ENCODE measurements around the gene EME1. TPM values are rescaled to one million over a fixed set of nuclear protein-coding genes. Genes with fewer than 3 reads are reported as not detected.

Gene EME1
- total RNA-seq, 3 donors from 2014 or later, result 0.76 to 4.0 (median 1.8) TPM

DNA sequence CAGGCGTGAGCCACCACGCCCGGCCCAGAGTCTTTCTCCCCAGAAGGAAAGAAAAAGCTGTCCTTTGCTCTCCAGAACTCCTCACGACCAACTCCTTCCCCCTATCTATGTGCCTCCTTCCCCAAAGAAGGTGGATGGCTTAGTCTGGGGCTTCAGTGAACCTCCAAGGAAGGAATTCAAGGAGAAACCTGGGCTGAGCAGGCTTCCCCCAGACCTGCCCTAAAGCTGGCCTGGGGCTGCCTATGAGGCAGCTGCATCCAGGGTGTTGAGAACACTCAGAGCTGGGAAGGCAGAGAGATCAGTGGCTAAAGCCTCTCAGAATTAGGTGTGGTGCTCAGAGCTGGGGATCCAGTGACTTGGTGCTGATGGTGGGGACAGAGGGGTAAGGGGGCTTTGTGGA is 56.8 kb downstream of the EME1 start:
- TF ChIP-seq, protein P1, sequence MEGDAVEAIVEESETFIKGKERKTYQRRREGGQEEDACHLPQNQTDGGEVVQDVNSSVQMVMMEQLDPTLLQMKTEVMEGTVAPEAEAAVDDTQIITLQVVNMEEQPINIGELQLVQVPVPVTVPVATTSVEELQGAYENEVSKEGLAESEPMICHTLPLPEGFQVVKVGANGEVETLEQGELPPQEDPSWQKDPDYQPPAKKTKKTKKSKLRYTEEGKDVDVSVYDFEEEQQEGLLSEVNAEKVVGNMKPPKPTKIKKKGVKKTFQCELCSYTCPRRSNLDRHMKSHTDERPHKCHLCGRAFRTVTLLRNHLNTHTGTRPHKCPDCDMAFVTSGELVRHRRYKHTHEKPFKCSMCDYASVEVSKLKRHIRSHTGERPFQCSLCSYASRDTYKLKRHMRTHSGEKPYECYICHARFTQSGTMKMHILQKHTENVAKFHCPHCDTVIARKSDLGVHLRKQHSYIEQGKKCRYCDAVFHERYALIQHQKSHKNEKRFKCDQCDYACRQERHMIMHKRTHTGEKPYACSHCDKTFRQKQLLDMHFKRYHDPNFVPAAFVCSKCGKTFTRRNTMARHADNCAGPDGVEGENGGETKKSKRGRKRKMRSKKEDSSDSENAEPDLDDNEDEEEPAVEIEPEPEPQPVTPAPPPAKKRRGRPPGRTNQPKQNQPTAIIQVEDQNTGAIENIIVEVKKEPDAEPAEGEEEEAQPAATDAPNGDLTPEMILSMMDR (IDR thresholded peaks at IDR 0.05), result no peak

More for the DNA sequence above, 56.8 kb downstream of the EME1 start:
- Histone ChIP-seq H3K36me3 (ENCODE audit: low read depth) (no peaks in the 10 kb centered on the region), H3K4me1 (ENCODE audit: low read depth) (peaks cover 30% of the 10 kb centered on the region), H3K4me3 (no peak overlapping the region), H3K9me3 (no peaks in the 10 kb centered on the region)
- no peak for DNase-seq
- intact Hi-C loops (cut with DNase I, micrococcal nuclease), result no loop called here
- ATAC-seq, result no peak

Other genes starting within 250 kb of the EME1 start
- gene SAMD14, start 243.1 kb upstream of the EME1 start, total RNA-seq, result 1 to 10 TPM in 2 of 3 donors, under 1 TPM in 1; 0.52 to 2.6 (median 1.2) TPM
- 10 to 100 TPM; 27.3 to 47.5 (median 33.1) TPM for gene PPP1R9B, start 222.6 kb upstream of the EME1 start, total RNA-seq
- gene SGCA, start 207.2 kb upstream of the EME1 start, total RNA-seq, result 10 to 100 TPM in 1 of 3 donors, 1 to 10 TPM in 1, under 1 TPM in 1; 0.64 to 30.7 (median 6.8) TPM
- gene COL1A1, start 171.6 kb upstream of the EME1 start, total RNA-seq, result 100 to 1,000 TPM in 2 of 3 donors, 10 to 100 TPM in 1; 53.0 to 248 (median 160) TPM
- 1 to 10 TPM; 1.3 to 2.8 (median 2.6) TPM for gene TMEM92, start 98.8 kb upstream of the EME1 start, total RNA-seq
- gene XYLT2, start 27.1 kb upstream of the EME1 start, total RNA-seq, result 10 to 100 TPM; 14.7 to 20.0 (median 18.4) TPM
- gene MRPL27, start within 50 bp of the EME1 start, total RNA-seq, result 10 to 100 TPM; 63.7 to 90.3 (median 80.2) TPM
- gene LRRC59, start 24.3 kb downstream of the EME1 start, total RNA-seq, result 100 to 1,000 TPM in 2 of 3 donors, 10 to 100 TPM in 1; 76.8 to 143 (median 109) TPM
- 100 to 1,000 TPM in 1 of 3 donors, 10 to 100 TPM in 2; 79.7 to 246 (median 99.4) TPM for gene ACSF2, start 53.0 kb downstream of the EME1 start, total RNA-seq
- 10 to 100 TPM in 1 of 3 donors, 1 to 10 TPM in 2; 4.6 to 15.3 (median 5.8) TPM for gene CHAD, start 95.7 kb downstream of the EME1 start, total RNA-seq
- gene RSAD1, start 105.6 kb downstream of the EME1 start, total RNA-seq, result 10 to 100 TPM; 35.9 to 38.2 (median 37.7) TPM
- gene MYCBPAP, start 135.2 kb downstream of the EME1 start, total RNA-seq, result 1 to 10 TPM; 1.6 to 3.4 (median 2.4) TPM
- gene EPN3, start 159.5 kb downstream of the EME1 start, total RNA-seq, result 10 to 100 TPM; 16.2 to 40.0 (median 27.4) TPM
- gene SPATA20, start 173.9 kb downstream of the EME1 start, total RNA-seq, result 10 to 100 TPM; 54.3 to 95.3 (median 65.4) TPM
- gene CACNA1G, start 187.5 kb downstream of the EME1 start, total RNA-seq, result under 1 TPM; 0.07 to 0.32 (median 0.12) TPM